GM21723 (cell line): Measurements from ENCODE around the gene DICER1.

ENCODE experiments used
- ATAC-seq: cut with Tn5 transposase; IDR thresholded peaks from one replicate; pipeline ENCODE4 v1.9.1; 2021; ENCODE audit warnings: mild to moderate bottlenecking, moderate library complexity; ENCODE audit not compliant: unreplicated experiment

Gene DICER1

GRCh38 chr14:95043732-95044462, 113.4 kb downstream of the DICER1 start:
- no peak for ATAC-seq

DNA sequence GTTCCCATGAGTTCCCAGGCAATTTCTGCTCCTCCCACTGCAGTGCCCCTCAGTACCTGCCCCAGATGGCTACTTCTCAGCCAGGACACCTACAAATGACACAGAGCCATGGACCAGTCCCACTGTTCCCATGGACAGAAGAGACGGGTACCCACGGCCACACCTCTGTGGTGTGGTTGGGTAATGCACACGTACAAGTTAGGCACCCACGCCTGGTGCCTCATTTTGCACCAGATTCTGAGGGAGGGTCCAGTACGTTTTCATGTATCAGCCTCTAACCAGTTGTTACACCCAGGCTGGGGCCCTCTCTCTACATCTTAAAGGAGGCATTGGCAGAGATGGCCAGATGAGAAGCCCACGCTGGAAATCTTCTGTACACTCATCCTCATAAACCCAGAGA, 114.0 kb downstream of the DICER1 start:
- ATAC-seq: no peak

GRCh38 chr14:95041477-95042020, 115.8 kb downstream of the DICER1 start:
- ATAC-seq: no peak

DNA sequence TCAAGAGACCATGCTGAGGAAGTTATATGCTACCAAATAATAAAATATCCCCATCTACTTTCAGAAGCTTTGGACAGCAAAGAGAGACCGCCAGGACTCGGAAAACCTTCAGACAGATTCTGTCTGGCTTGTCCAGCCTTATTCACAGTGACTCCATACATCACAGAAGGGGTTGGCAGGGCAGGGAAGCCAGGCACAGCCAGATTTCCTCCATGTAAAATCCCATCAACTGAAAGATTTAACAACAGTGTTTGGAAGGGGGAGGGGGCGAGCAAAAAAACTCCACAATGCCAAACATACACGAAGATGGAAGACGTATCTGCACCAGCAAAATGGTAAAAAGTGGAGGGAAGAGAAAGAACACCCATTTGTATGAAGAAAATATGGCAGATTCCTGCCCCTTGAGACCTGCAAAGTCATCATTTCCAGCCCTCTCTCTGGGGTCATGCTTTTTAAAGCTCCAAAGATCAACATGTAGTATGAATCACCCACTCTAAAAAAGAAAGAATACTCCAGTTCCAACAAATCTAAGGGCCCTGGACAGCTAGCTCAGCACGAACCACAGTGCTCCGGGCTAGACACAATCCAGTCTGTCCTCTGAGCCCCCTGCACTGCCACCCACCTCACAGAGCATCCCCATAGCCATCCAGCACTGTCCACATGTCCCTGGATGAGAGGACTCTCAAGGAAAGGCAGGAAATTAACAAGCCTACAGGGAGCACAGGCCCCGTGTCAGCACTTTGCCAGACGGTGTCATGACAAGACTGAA, 116.4 kb downstream of the DICER1 start:
- no peak for ATAC-seq

- ATAC-seq: no peak
These were observed 117.4 kb downstream of the DICER1 start for GRCh38 chr14:95039993-95040348.

DNA sequence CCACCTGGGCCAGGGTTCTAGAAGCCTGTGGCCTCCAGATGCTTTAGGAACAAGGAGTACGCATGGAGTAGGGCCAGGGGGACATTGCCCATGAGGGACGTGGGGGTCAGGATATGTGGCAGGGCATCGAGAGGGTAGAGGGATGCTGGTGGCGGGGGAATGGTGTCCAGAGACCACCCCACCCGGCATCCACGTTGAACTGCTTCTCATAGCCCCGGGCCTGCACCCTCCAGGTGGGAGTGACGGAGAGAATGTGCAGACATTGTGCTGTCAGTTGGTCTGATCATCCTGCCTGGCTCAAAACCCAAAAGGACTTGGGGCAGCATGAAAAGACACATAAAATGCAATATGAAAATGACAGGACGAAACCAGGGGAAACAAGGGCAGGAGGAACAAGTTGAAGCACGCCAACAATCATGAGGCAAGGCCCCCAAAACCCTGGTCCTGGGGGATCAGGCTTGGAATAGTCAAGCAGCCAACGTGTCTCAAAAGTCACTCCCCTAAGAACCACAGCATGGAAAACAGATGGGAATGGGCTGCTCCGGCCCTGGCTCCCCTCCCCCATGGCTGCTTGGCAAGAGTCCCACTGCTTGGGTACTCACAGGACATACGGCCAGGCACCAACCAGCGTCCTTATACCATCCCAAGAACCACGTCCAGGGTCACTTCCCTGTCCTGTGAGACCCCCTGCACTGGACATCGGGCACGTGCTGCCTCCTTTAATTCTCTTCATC, 117.9 kb downstream of the DICER1 start:
- ATAC-seq: no peak

GRCh38 chr14:95038521-95039250, 118.6 kb downstream of the DICER1 start:
- no peak for ATAC-seq

GRCh38 chr14:95037273-95037672, 120.1 kb downstream of the DICER1 start:
- ATAC-seq: no peak
